Mesothelial cell of epicardium (in vitro differentiated cells): Measurements from ENCODE around the gene ZBTB40. TPM values are rescaled to one million over a fixed set of nuclear protein-coding genes. Genes with fewer than 3 reads are reported as not detected.

Source experiments
- DNase-seq, 2 experiments: peaks; one replicate each; pipeline ENCODE4 v3.0.0; 2021; ENCODE audit warnings: low spot score in 2 of 2; ENCODE audit not compliant: unreplicated experiment in 2 of 2
- H3K27ac Mint-ChIP-seq: 2 replicates; pipeline ENCODE4 v1.8.0; 2021; ENCODE audit warnings: mixed read lengths
- H3K27me3 Mint-ChIP-seq: 2 replicates; pipeline ENCODE4 v1.8.0; 2021; ENCODE audit warnings: low read depth, mixed read lengths
- H3K36me3 Mint-ChIP-seq: 2 replicates; pipeline ENCODE4 v1.8.0; 2021; ENCODE audit warnings: mixed read lengths
- H3K4me1 Mint-ChIP-seq: 2 replicates; pipeline ENCODE4 v1.8.0; 2021; ENCODE audit warnings: mixed read lengths
- H3K4me3 Mint-ChIP-seq: 2 replicates; pipeline ENCODE4 v1.8.0; 2021; ENCODE audit warnings: mild to moderate bottlenecking, moderate library complexity, mixed read lengths
- H3K9me3 Mint-ChIP-seq: 2 replicates; pipeline ENCODE4 v1.8.0; 2021; ENCODE audit warnings: mixed read lengths
- CTCF ChIP-seq: fragments of 200-600 bp; sonication (generic); IDR thresholded peaks from one replicate; pipeline ENCODE4 v1.5.0; 2021; ENCODE audit warnings: antibody characterized with exemption; ENCODE audit not compliant: unreplicated experiment
- total RNA-seq: library from RNA; stranded (reverse); gene quantifications from 3 replicates; pipeline ENCODE4 v1.2.1, GENCODE V29; 2021

ZBTB40 gene
- total RNA-seq, 1 donor from 2014 or later, result 24.8 TPM

- peaks cover 4% of the 10 kb centered on the region for H3K27me3 Mint-ChIP-seq
- TF ChIP-seq CTCF, result no peak
Observed at GRCh38 chr1:22414244-22414751, 37.4 kb upstream of the ZBTB40 start.

GRCh38 chr1:22415489-22415888, 36.2 kb upstream of the ZBTB40 start:
- Mint-ChIP-seq H3K4me1 (peaks cover 52% of the 10 kb centered on the region), H3K9me3 (peaks cover 6% of the 10 kb centered on the region), H3K36me3 (peaks cover 4% of the 10 kb centered on the region), H3K4me3 (no peak overlapping the region), H3K27ac (no peak overlapping the region), H3K27me3 (peaks cover 7% of the 10 kb centered on the region)
- no peak for TF ChIP-seq CTCF
- DNase-seq, result no peak

More at GRCh38 chr1:22414244-22414751, 37.4 kb upstream of the ZBTB40 start:
- H3K4me3 Mint-ChIP-seq, result no peak overlapping the region
- H3K27ac Mint-ChIP-seq, result peak overlapping the region; percentile 85
- H3K36me3 Mint-ChIP-seq, result peaks cover 4% of the 10 kb centered on the region
- DNase-seq, result no peak
- H3K4me1 Mint-ChIP-seq, result peaks cover 52% of the 10 kb centered on the region
- H3K9me3 Mint-ChIP-seq, result peaks cover 6% of the 10 kb centered on the region

GRCh38 chr1:22416555-22417454, 34.8 kb upstream of the ZBTB40 start:
- H3K36me3 Mint-ChIP-seq, result no peaks in the 10 kb centered on the region
- H3K4me1 Mint-ChIP-seq, result peaks cover 43% of the 10 kb centered on the region
- H3K9me3 Mint-ChIP-seq, result no peaks in the 10 kb centered on the region
- no peak overlapping the region for H3K4me3 Mint-ChIP-seq
- no peak overlapping the region for H3K27ac Mint-ChIP-seq
- DNase-seq, result peak; percentile 75 to 93
- H3K27me3 Mint-ChIP-seq, result peaks cover 7% of the 10 kb centered on the region
- peak; percentile 90 for TF ChIP-seq CTCF

- Mint-ChIP-seq H3K4me1 (peaks cover 36% of the 10 kb centered on the region), H3K36me3 (no peaks in the 10 kb centered on the region), H3K27me3 (peaks cover 7% of the 10 kb centered on the region), H3K4me3 (no peak overlapping the region), H3K9me3 (no peaks in the 10 kb centered on the region), H3K27ac (no peak overlapping the region)
- no peak for TF ChIP-seq CTCF
- DNase-seq, result no peak
Observed at GRCh38 chr1:22417466-22417865, 34.2 kb upstream of the ZBTB40 start.

- no peaks in the 10 kb centered on the region for H3K36me3 Mint-ChIP-seq
- H3K27me3 Mint-ChIP-seq, result peaks cover 7% of the 10 kb centered on the region
- no peak overlapping the region for H3K27ac Mint-ChIP-seq
- DNase-seq, result no peak
- no peak for TF ChIP-seq CTCF
- no peaks in the 10 kb centered on the region for H3K9me3 Mint-ChIP-seq
- H3K4me3 Mint-ChIP-seq, result no peak overlapping the region
- peaks cover 28% of the 10 kb centered on the region for H3K4me1 Mint-ChIP-seq
Observed at GRCh38 chr1:22418312-22418711, 33.3 kb upstream of the ZBTB40 start.
